H1 (cell line): ENCODE results near the gene C3orf22. TPM values are rescaled to one million over a fixed set of nuclear protein-coding genes. Genes with fewer than 3 reads are reported as not detected.

Experiments used
- CTCF ChIA-PET: fragments of 300-600 bp; sonication (Branson Sonifier 250); formaldehyde crosslinking; loops from one replicate; lab custom pipeline; 2021; ENCODE audit not compliant: partially characterized antibody; lab: Charles Lee
- POLR2A ChIA-PET: fragments of 300-600 bp; sonication (Branson Sonifier 250); formaldehyde crosslinking; loops from one replicate; lab custom pipeline; 2021; ENCODE audit warnings: inconsistent platforms; ENCODE audit not compliant: partially characterized antibody; lab: Charles Lee
- DNase-seq, 2 experiments: peaks; one replicate each; pipeline versions ENCODE4 v3.0.0 to v3.0.0-alpha.2; 2010 to 2022; ENCODE audit warnings: low spot score in 2 of 2, low read depth in 1 of 2, mixed read lengths in 1 of 2
- FAIRE-seq: peaks from 2 replicates; lab custom pipeline; 2011; peaks lifted over from hg19 to GRCh38; lab: Jason Lieb, UNC
- H2AFZ ChIP-seq: 2 replicates; pipeline ENCODE4 v1.8.1; 2012; ENCODE audit warnings: low read length, inconsistent platforms
- H2AK5ac ChIP-seq: 2 replicates; pipeline ENCODE4 v1.6.1; 2013; ENCODE audit warnings: low read depth, low read length
- H2BK120ac ChIP-seq: replicated peaks from 2 replicates; pipeline ENCODE3; 2013; ENCODE audit warnings: low read depth, low read length, inconsistent platforms
- H2BK12ac ChIP-seq: 2 replicates; pipeline ENCODE4 v1.6.1; 2013; ENCODE audit warnings: low read depth, low read length
- H2BK15ac ChIP-seq: 2 replicates; pipeline ENCODE4 v1.6.1; 2013; ENCODE audit warnings: low read length
- H2BK20ac ChIP-seq: 2 replicates; pipeline ENCODE4 v1.6.1; 2013; ENCODE audit warnings: low read length
- H2BK5ac ChIP-seq: 2 replicates; pipeline ENCODE4 v1.6.1; 2013; ENCODE audit warnings: low read depth, low read length
- H3K14ac ChIP-seq: 2 replicates; pipeline ENCODE4 v1.6.1; 2013; ENCODE audit warnings: inconsistent platforms; ENCODE audit not compliant: insufficient read length
- H3K18ac ChIP-seq: 2 replicates; pipeline ENCODE4 v1.6.1; 2013; ENCODE audit warnings: low read length; ENCODE audit errors: extremely low read depth
- H3K23ac ChIP-seq: 2 replicates; pipeline ENCODE4 v1.6.1; 2013; ENCODE audit warnings: inconsistent platforms; ENCODE audit not compliant: insufficient read length
- H3K23me2 ChIP-seq: 2 replicates; pipeline ENCODE4 v1.6.1; 2013; ENCODE audit warnings: low read depth, low read length
- H3K27ac ChIP-seq: 2 replicates; pipeline ENCODE4 v1.6.1; 2011; ENCODE audit warnings: low read depth, low read length, inconsistent platforms
- H3K27me3 ChIP-seq, 4 experiments: replicated peaks in 1 of 4; 1 replicate in 1 of 4; 2 replicates in 3 of 4; pipeline versions ENCODE4 v1.6.1 to v1.8.1; 2011 to 2013; ENCODE audit warnings: low read length in 3 of 4, mild to moderate bottlenecking in 3 of 4, inconsistent platforms in 2 of 4, mixed read lengths in 2 of 4, moderate library complexity in 1 of 4; ENCODE audit not compliant: control insufficient read depth in 3 of 4, insufficient read depth in 3 of 4; ENCODE audit errors: extremely low read depth in 1 of 4
- H3K36me3 ChIP-seq, 4 experiments: 2 replicates each; pipeline versions ENCODE4 v1.6.1 to v1.8.1; 2011 to 2013; ENCODE audit warnings: mild to moderate bottlenecking in 4 of 4, low read length in 3 of 4, moderate library complexity in 2 of 4, control low read depth in 1 of 4, inconsistent platforms in 1 of 4; ENCODE audit not compliant: insufficient read depth in 4 of 4, control insufficient read depth in 2 of 4
- H3K4ac ChIP-seq: replicated peaks from 2 replicates; pipeline ENCODE3; 2013; ENCODE audit warnings: low read length, low read depth, mixed read lengths, inconsistent platforms; ENCODE audit not compliant: insufficient read length
- H3K4me1 ChIP-seq, 4 experiments: replicated peaks in 1 of 4; 1 replicate in 1 of 4; 2 replicates in 3 of 4; pipeline versions ENCODE4 v1.6.1 to v1.8.1; 2011 to 2013; ENCODE audit warnings: low read length in 3 of 4, inconsistent platforms in 2 of 4, mixed read lengths in 1 of 4; ENCODE audit not compliant: insufficient read depth in 4 of 4, control insufficient read depth in 3 of 4
- H3K4me2 ChIP-seq, 2 experiments: 2 replicates each; pipeline versions ENCODE4 v1.6.1 to v1.8.1; 2011 to 2013; ENCODE audit warnings: low read depth in 2 of 2, low read length in 2 of 2, control low read depth in 1 of 2, inconsistent platforms in 1 of 2, mild to moderate bottlenecking in 1 of 2; ENCODE audit not compliant: insufficient read depth in 1 of 2
- H3K4me3 ChIP-seq, 4 experiments: fragments of 200-600, 300-600 bp in 1 of 4; sonication (generic), shearing (Covaris generic), sonication (Bioruptor Twin) in 1 of 4; 2 replicates each; pipeline versions ENCODE4 v1.5.1 to v1.8.1; 2011 to 2016; ENCODE audit warnings: low read length in 4 of 4, low read depth in 3 of 4, control low read depth in 2 of 4, inconsistent platforms in 2 of 4, mild to moderate bottlenecking in 2 of 4, mixed read lengths in 1 of 4, moderate library complexity in 1 of 4; ENCODE audit not compliant: insufficient read depth in 2 of 4; ENCODE audit errors: extremely low read depth in 1 of 4
- H3K56ac ChIP-seq: replicated peaks from 2 replicates; pipeline ENCODE3; 2013; ENCODE audit warnings: low read depth, mild to moderate bottlenecking, mixed read lengths, low read length, inconsistent platforms; ENCODE audit not compliant: insufficient read length
- H3K79me1 ChIP-seq: 2 replicates; pipeline ENCODE4 v1.6.1; 2013; ENCODE audit warnings: low read depth, low read length, control low read depth
- H3K79me2 ChIP-seq, 2 experiments: 2 replicates each; pipeline versions ENCODE4 v1.6.1 to v1.8.1; 2012 to 2013; ENCODE audit warnings: low read length in 2 of 2, mild to moderate bottlenecking in 2 of 2, inconsistent platforms in 1 of 2; ENCODE audit not compliant: insufficient read depth in 2 of 2, control insufficient read depth in 1 of 2
- H3K9ac ChIP-seq, 4 experiments: replicated peaks in 1 of 4; 1 replicate in 1 of 4; 2 replicates in 3 of 4; pipeline versions ENCODE4 v1.6.1 to v1.8.1; 2011 to 2013; ENCODE audit warnings: low read depth in 3 of 4, low read length in 3 of 4, control low read depth in 2 of 4, mild to moderate bottlenecking in 2 of 4, moderate library complexity in 2 of 4, inconsistent platforms in 1 of 4; ENCODE audit errors: extremely low read depth in 1 of 4
- H3K9me3 ChIP-seq, 2 experiments: 2 replicates each; pipeline versions ENCODE4 v1.6.1 to v1.8.1; 2012 to 2013; ENCODE audit warnings: mild to moderate bottlenecking in 2 of 2, moderate library complexity in 2 of 2, control low read depth in 1 of 2, inconsistent platforms in 1 of 2, low read depth in 1 of 2, low read length in 1 of 2, mixed read lengths in 1 of 2; ENCODE audit not compliant: insufficient read depth in 2 of 2
- H4K20me1 ChIP-seq, 2 experiments: replicated peaks in 1 of 2; 2 replicates each; pipeline versions ENCODE3 to v1.8.1; 2011 to 2013; ENCODE audit warnings: inconsistent platforms in 2 of 2, low read length in 2 of 2, mild to moderate bottlenecking in 1 of 2; ENCODE audit not compliant: insufficient read depth in 2 of 2, control insufficient read depth in 1 of 2
- H4K5ac ChIP-seq: 2 replicates; pipeline ENCODE4 v1.6.1; 2013; ENCODE audit warnings: low read length, low read depth, mixed read lengths, inconsistent platforms; ENCODE audit not compliant: insufficient read length
- H4K8ac ChIP-seq: 2 replicates; pipeline ENCODE4 v1.8.0; 2013; ENCODE audit warnings: mild to moderate bottlenecking, moderate library complexity, low read length, inconsistent platforms; ENCODE audit not compliant: insufficient read depth; ENCODE audit errors: extremely low read depth
- H4K91ac ChIP-seq: replicated peaks from 2 replicates; pipeline ENCODE3; 2013; ENCODE audit warnings: low read length, mixed read lengths, inconsistent platforms; ENCODE audit not compliant: insufficient read length
- BACH1 ChIP-seq: IDR thresholded peaks from 2 replicates; pipeline ENCODE4 v1.6.1; 2012; ENCODE audit warnings: low read length, improper control_type of control experiment
- HDAC6 ChIP-seq: IDR thresholded peaks from one replicate; pipeline ENCODE4 v1.7.1; 2012; ENCODE audit warnings: low read depth, mild to moderate bottlenecking, inconsistent platforms, low read length, moderate library complexity
- KDM4A ChIP-seq: IDR thresholded peaks from one replicate; pipeline ENCODE4 v1.7.1; 2012; ENCODE audit warnings: low read depth, mild to moderate bottlenecking, moderate library complexity, low read length, inconsistent platforms; ENCODE audit not compliant: severe bottlenecking
- NANOG ChIP-seq: IDR thresholded peaks from 2 replicates; pipeline ENCODE4 v1.6.1; 2011; ENCODE audit warnings: low read length, low read depth, mild to moderate bottlenecking, inconsistent platforms; ENCODE audit not compliant: insufficient read depth, poor library complexity, severe bottlenecking
- RXRA ChIP-seq: IDR thresholded peaks from 2 replicates; pipeline ENCODE4 v1.6.1; 2011; ENCODE audit warnings: low read depth, mild to moderate bottlenecking, low read length, moderate library complexity; ENCODE audit not compliant: insufficient read depth
- SP1 ChIP-seq: IDR thresholded peaks from 2 replicates; pipeline ENCODE4 v1.6.1; 2011; ENCODE audit warnings: low read depth, low read length
- WGBS, 2 experiments: shearing (Covaris generic) in 1 of 2; methylation state at CpG; one replicate each; pipeline versions ENCODE4 v1.1.6 to v1.1.7; 2013 to 2015; ENCODE audit warnings: low lambda C conversion rate in 2 of 2, mixed read lengths in 2 of 2, inconsistent platforms in 1 of 2, low coverage in 1 of 2, missing lambda C conversion rate in 1 of 2; ENCODE audit not compliant: insufficient replicate concordance in 2 of 2, insufficient coverage in 1 of 2, insufficient read length in 1 of 2; ENCODE audit errors: extremely low coverage in 1 of 2, missing lambda C conversion rate in 1 of 2; 5-methylcytosine and 5-hydroxymethylcytosine counted together
- polyA plus RNA-seq, 7 experiments: library from polyadenylated mRNA; depleted of rRNA in 3 of 7; stranded (reverse) in 5 of 7; unstranded in 2 of 7; fragments of >200 nt in 5 of 7; fragments of 200-250 nt in 2 of 7; gene quantifications; 1 replicate in 5 of 7; 2 replicates in 1 of 7; 4 replicates in 1 of 7; pipeline versions ENCODE4 v1.2.1 to v1.2.3, GENCODE V29; 2011 to 2013; ENCODE audit warnings: missing spikeins in 2 of 7, mixed read lengths in 2 of 7
- total RNA-seq: library from RNA; stranded (reverse); fragmentation: NEBNext Ultra II Directional; extraction: Animal tissue kit (Norgen Biotek cat#: 25700); gene quantifications from 2 replicates; pipeline ENCODE4 v1.2.1, GENCODE V29; 2021
- TF ChIP-seq, protein P1 (sequence below): IDR thresholded peaks from 2 replicates; pipeline ENCODE4 v1.6.1; 2012; ENCODE audit warnings: inconsistent platforms

C3orf22 gene
- total and polyA plus RNA-seq, 2 of the 8 experiments (the other 6 are each of a cell fraction or from before 2014, with no cell fraction given), result not detected

DNA sequence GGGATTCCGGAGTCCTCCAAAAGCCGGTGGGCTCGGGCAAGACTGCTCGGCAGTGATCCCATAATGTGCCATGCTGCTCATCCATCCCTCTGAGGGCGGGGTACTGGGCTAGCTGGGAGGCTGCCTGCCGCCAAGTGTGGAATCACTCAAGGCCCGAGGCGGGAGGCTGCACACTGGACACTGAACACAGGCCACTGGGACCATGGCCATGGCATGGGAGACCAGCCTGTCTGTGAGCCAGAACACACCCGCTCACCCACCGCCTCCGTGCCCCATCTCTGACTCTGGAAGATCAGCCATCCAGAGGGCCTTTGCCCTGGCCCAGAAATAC lies 1.4 kb downstream of the C3orf22 start:
- Histone ChIP-seq H3K9me3 (no peaks in the 10 kb centered on the region), H3K4me1 (no peaks in the 10 kb centered on the region), H3K56ac (no peak overlapping the region), H3K79me2 (no peaks in the 10 kb centered on the region), H2AFZ (no peak overlapping the region), H2BK15ac (no peak overlapping the region), H3K23me2 (peaks cover 6% of the 10 kb centered on the region; the same call in 1 of the 2 replicates), H4K20me1 (peaks cover 0 to 5% of the 10 kb centered on the region in 2 experiments), H3K18ac (no peak overlapping the region), H3K23ac (no peak overlapping the region), H3K4me2 (no peak overlapping the region), H2BK12ac (no peak overlapping the region), H3K14ac (no peak overlapping the region), H3K9ac (no peak overlapping the region), H2BK20ac (no peak overlapping the region), H3K79me1 (no peaks in the 10 kb centered on the region), H2BK5ac (no peak overlapping the region; the same call in 1 of the 2 replicates), H2AK5ac (no peak overlapping the region), H3K27ac (no peak overlapping the region), H4K91ac (no peak overlapping the region), H3K36me3 (no peaks in the 10 kb centered on the region; a peak in 1 of 8 replicates), H4K5ac (no peak overlapping the region), H3K4me3 (no peak overlapping the region), H3K4ac (no peak overlapping the region), H3K27me3 (no peaks in the 10 kb centered on the region), H2BK120ac (no peak overlapping the region), H4K8ac (no peak overlapping the region)
- DNase-seq, result peak in 1 of 2 experiments; percentile 39
- ChIA-PET POLR2A (no interaction called here), CTCF (interaction anchor here (0.7 to 1.9 kb wide), 2 partner anchors 20 to 67 kb away, joined by 3 to 5 read pairs; no protein-coding TSS in a partner anchor)
- WGBS, 2 experiments, result 87% methylated on average over 11 of the region's 11 CpGs; no CpG with 5 or more reads in 1 of the 2 experiments
- no peak for FAIRE-seq
- TF ChIP-seq, protein P1, sequence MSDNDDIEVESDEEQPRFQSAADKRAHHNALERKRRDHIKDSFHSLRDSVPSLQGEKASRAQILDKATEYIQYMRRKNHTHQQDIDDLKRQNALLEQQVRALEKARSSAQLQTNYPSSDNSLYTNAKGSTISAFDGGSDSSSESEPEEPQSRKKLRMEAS, result no peak
- TF ChIP-seq NANOG (no peak), KDM4A (no peak), BACH1 (no peak), HDAC6 (no peak), RXRA (no peak), SP1 (no peak)
